ENCODE data around the gene SRGAP3. TPM values are rescaled to one million over a fixed set of nuclear protein-coding genes. Genes with fewer than 3 reads are reported as not detected.

The SRGAP3 gene
- total RNA-seq, 1 experiment from 2014 or later, result not detected

GRCh38 chr3:9000041-9000440, 249.4 kb downstream of the SRGAP3 start:
- H3K9me3 ChIP-seq (replicated peaks), result no peaks in the 10 kb centered on the region
- H3K27ac ChIP-seq, result no peak overlapping the region
- H3K27me3 ChIP-seq, result peaks cover 4% of the 10 kb centered on the region; the same call in 1 of the 2 replicates
- no peak overlapping the region for H3K4me3 ChIP-seq
- H3K4me1 ChIP-seq, result no peaks in the 10 kb centered on the region
- no peak for DNase-seq
- no peaks in the 10 kb centered on the region for H3K36me3 ChIP-seq

GRCh38 chr3:8997151-8997550, 252.3 kb downstream of the SRGAP3 start:
- H3K27me3 ChIP-seq, result peaks cover 4% of the 10 kb centered on the region; the same call in 1 of the 2 replicates
- H3K9me3 ChIP-seq (replicated peaks), result no peaks in the 10 kb centered on the region
- no peak for DNase-seq
- H3K4me3 ChIP-seq, result no peak overlapping the region
- H3K36me3 ChIP-seq, result no peaks in the 10 kb centered on the region
- peaks cover 3% of the 10 kb centered on the region for H3K4me1 ChIP-seq
- H3K27ac ChIP-seq, result no peak overlapping the region

- H3K36me3 ChIP-seq, result no peaks in the 10 kb centered on the region
- H3K9me3 ChIP-seq (replicated peaks), result no peaks in the 10 kb centered on the region
- no peak overlapping the region for H3K4me3 ChIP-seq
- no peak overlapping the region for H3K27ac ChIP-seq
- peak in 1 of 2 experiments; percentile 31 for DNase-seq
- H3K4me1 ChIP-seq, result peaks cover 7% of the 10 kb centered on the region
- peaks cover 4% of the 10 kb centered on the region; the same call in 1 of the 2 replicates for H3K27me3 ChIP-seq
These were observed 252.7 kb downstream of the SRGAP3 start for GRCh38 chr3:8996681-8997121.

GRCh38 chr3:8996216-8996615, 253.2 kb downstream of the SRGAP3 start:
- H3K4me3 ChIP-seq, result no peak overlapping the region
- peaks cover 12% of the 10 kb centered on the region for H3K4me1 ChIP-seq
- no peak for DNase-seq
- no peaks in the 10 kb centered on the region for H3K36me3 ChIP-seq
- no peaks in the 10 kb centered on the region for H3K9me3 ChIP-seq (replicated peaks)
- peaks cover 4% of the 10 kb centered on the region; the same call in 1 of the 2 replicates for H3K27me3 ChIP-seq
- no peak overlapping the region for H3K27ac ChIP-seq

GRCh38 chr3:8994226-8994625, 255.2 kb downstream of the SRGAP3 start:
- Histone ChIP-seq H3K9me3 (replicated peaks) (no peaks in the 10 kb centered on the region), H3K27me3 (no peaks in the 10 kb centered on the region), H3K36me3 (no peaks in the 10 kb centered on the region), H3K4me1 (peaks cover 21% of the 10 kb centered on the region), H3K27ac (no peak overlapping the region), H3K4me3 (no peak overlapping the region)
- no peak for DNase-seq

- Histone ChIP-seq H3K4me3 (no peak overlapping the region), H3K4me1 (peaks cover 26% of the 10 kb centered on the region), H3K36me3 (no peaks in the 10 kb centered on the region), H3K9me3 (replicated peaks) (no peaks in the 10 kb centered on the region), H3K27me3 (no peaks in the 10 kb centered on the region), H3K27ac (no peak overlapping the region)
- DNase-seq, result no peak
These were observed 256.1 kb downstream of the SRGAP3 start for GRCh38 chr3:8993331-8993730.

- no peak overlapping the region for H3K27ac ChIP-seq
- no peak overlapping the region for H3K4me3 ChIP-seq
- H3K27me3 ChIP-seq, result no peaks in the 10 kb centered on the region
- no peaks in the 10 kb centered on the region for H3K9me3 ChIP-seq (replicated peaks)
- no peak for DNase-seq
- peaks cover 26% of the 10 kb centered on the region for H3K4me1 ChIP-seq
- no peaks in the 10 kb centered on the region for H3K36me3 ChIP-seq
These were observed 256.6 kb downstream of the SRGAP3 start for GRCh38 chr3:8992854-8993253.

GRCh38 chr3:8992199-8992598, 257.2 kb downstream of the SRGAP3 start:
- no peak for DNase-seq
- Histone ChIP-seq H3K4me3 (no peak overlapping the region), H3K9me3 (replicated peaks) (no peaks in the 10 kb centered on the region), H3K36me3 (no peaks in the 10 kb centered on the region), H3K4me1 (peaks cover 26% of the 10 kb centered on the region), H3K27me3 (no peaks in the 10 kb centered on the region), H3K27ac (no peak overlapping the region)

GRCh38 chr3:8990266-8991215, 258.9 kb downstream of the SRGAP3 start:
- peak; percentile 94 to 96 for DNase-seq
- Histone ChIP-seq H3K4me1 (peaks cover 26% of the 10 kb centered on the region), H3K36me3 (no peaks in the 10 kb centered on the region), H3K9me3 (replicated peaks) (no peaks in the 10 kb centered on the region), H3K27ac (no peak overlapping the region), H3K4me3 (peak overlapping the region; percentile 21), H3K27me3 (no peaks in the 10 kb centered on the region)

GRCh38 chr3:8988791-8989558, 260.5 kb downstream of the SRGAP3 start:
- Histone ChIP-seq H3K4me1 (peaks cover 26% of the 10 kb centered on the region), H3K9me3 (replicated peaks) (no peaks in the 10 kb centered on the region), H3K36me3 (no peaks in the 10 kb centered on the region), H3K27me3 (no peaks in the 10 kb centered on the region), H3K27ac (no peak overlapping the region), H3K4me3 (no peak overlapping the region)
- DNase-seq, result peak in 1 of 2 experiments; percentile 26

GRCh38 chr3:8988384-8988655, 261.1 kb downstream of the SRGAP3 start:
- no peak for DNase-seq
- no peak overlapping the region for H3K4me3 ChIP-seq
- no peaks in the 10 kb centered on the region for H3K9me3 ChIP-seq (replicated peaks)
- no peak overlapping the region for H3K27ac ChIP-seq
- no peaks in the 10 kb centered on the region for H3K27me3 ChIP-seq
- H3K36me3 ChIP-seq, result no peaks in the 10 kb centered on the region
- peaks cover 26% of the 10 kb centered on the region for H3K4me1 ChIP-seq

GRCh38 chr3:8987645-8988383, 261.6 kb downstream of the SRGAP3 start:
- Histone ChIP-seq H3K27me3 (no peaks in the 10 kb centered on the region), H3K9me3 (replicated peaks) (no peaks in the 10 kb centered on the region), H3K36me3 (no peaks in the 10 kb centered on the region), H3K4me3 (no peak overlapping the region), H3K27ac (no peak overlapping the region), H3K4me1 (peaks cover 26% of the 10 kb centered on the region)
- peak; percentile 67 to 84 for DNase-seq

GRCh38 chr3:8987226-8987625, 262.2 kb downstream of the SRGAP3 start:
- Histone ChIP-seq H3K4me3 (no peak overlapping the region), H3K4me1 (peaks cover 24% of the 10 kb centered on the region), H3K27me3 (no peaks in the 10 kb centered on the region; the same call in 1 of the 2 replicates), H3K36me3 (no peaks in the 10 kb centered on the region), H3K9me3 (replicated peaks) (no peaks in the 10 kb centered on the region), H3K27ac (no peak overlapping the region)
- DNase-seq, result no peak

GRCh38 chr3:8986741-8987140, 262.7 kb downstream of the SRGAP3 start:
- Histone ChIP-seq H3K27ac (no peak overlapping the region), H3K9me3 (replicated peaks) (no peaks in the 10 kb centered on the region), H3K27me3 (peaks cover 3% of the 10 kb centered on the region), H3K36me3 (no peaks in the 10 kb centered on the region), H3K4me1 (peaks cover 19% of the 10 kb centered on the region), H3K4me3 (no peak overlapping the region)
- DNase-seq, result no peak
